CD14-positive monocyte (primary cell): ENCODE data around the gene UGGT1. TPM values are rescaled to one million over a fixed set of nuclear protein-coding genes. Genes with fewer than 3 reads are reported as not detected.

ENCODE experiments used
- DNase-seq, 3 donors: peaks; one replicate each; pipeline ENCODE4 v3.0.0-alpha.2; 2011 to 2022
- H2AFZ ChIP-seq: 2 replicates; pipeline ENCODE4 v1.6.0; 2012; ENCODE audit warnings: mild to moderate bottlenecking, low read depth, low read length, inconsistent platforms; ENCODE audit not compliant: insufficient read depth, poor library complexity, severe bottlenecking
- H3K27ac ChIP-seq, 2 donors: 1 replicate in 1 of 2; 2 replicates in 1 of 2; pipeline ENCODE4 v1.5.1; 2012 to 2013; ENCODE audit warnings: low read length in 2 of 2, control low read depth in 1 of 2, inconsistent platforms in 1 of 2, low read depth in 1 of 2, mild to moderate bottlenecking in 1 of 2
- H3K27me3 ChIP-seq, 2 donors: one replicate each; pipeline versions ENCODE4 v1.6.0 to v1.6.1; 2011 to 2013; ENCODE audit warnings: low read length in 2 of 2; ENCODE audit not compliant: control insufficient read depth in 2 of 2, insufficient read depth in 2 of 2
- H3K36me3 ChIP-seq, 2 donors: replicated peaks in 1 of 2; 1 replicate in 1 of 2; 2 replicates in 1 of 2; pipeline versions ENCODE4 v1.5.1 to v1.6.1; 2012 to 2013; ENCODE audit warnings: low read length in 2 of 2, control low read depth in 1 of 2, inconsistent platforms in 1 of 2, mild to moderate bottlenecking in 1 of 2; ENCODE audit not compliant: insufficient read depth in 2 of 2, control insufficient read depth in 1 of 2
- H3K4me1 ChIP-seq, 2 donors: 1 replicate in 1 of 2; 2 replicates in 1 of 2; pipeline versions ENCODE4 v1.5.1 to v1.6.1; 2012 to 2013; ENCODE audit warnings: low read length in 2 of 2, control low read depth in 1 of 2, inconsistent platforms in 1 of 2, mild to moderate bottlenecking in 1 of 2, moderate library complexity in 1 of 2; ENCODE audit not compliant: insufficient read depth in 2 of 2, control insufficient read depth in 1 of 2
- H3K4me2 ChIP-seq: replicated peaks from 2 replicates; pipeline ENCODE3; 2012; ENCODE audit warnings: low read length, moderate library complexity, mild to moderate bottlenecking; ENCODE audit not compliant: poor library complexity, severe bottlenecking; ENCODE audit errors: extremely low read depth
- H3K4me3 ChIP-seq, 3 experiments: fragments of 200-600 bp in 1 of 3; sonication (generic) in 1 of 3; replicated peaks in 1 of 3; 1 replicate in 2 of 3; 2 replicates in 1 of 3; pipeline ENCODE4 v1.5.1; 2011 to 2013; ENCODE audit warnings: low read length in 3 of 3, mild to moderate bottlenecking in 3 of 3, control low read depth in 2 of 3, low read depth in 2 of 3, inconsistent platforms in 1 of 3, moderate library complexity in 1 of 3
- H3K79me2 ChIP-seq: 2 replicates; pipeline ENCODE4 v1.6.0; 2012; ENCODE audit warnings: mild to moderate bottlenecking, control low read depth, inconsistent platforms, low read length, moderate library complexity; ENCODE audit not compliant: insufficient read depth
- H3K9ac ChIP-seq: 2 replicates; pipeline ENCODE4 v1.6.0; 2017; ENCODE audit warnings: low read length, mild to moderate bottlenecking; ENCODE audit not compliant: insufficient read depth, poor library complexity, severe bottlenecking
- H3K9me3 ChIP-seq, 2 donors: replicated peaks in 1 of 2; 1 replicate in 1 of 2; 2 replicates in 1 of 2; pipeline versions ENCODE4 v1.5.1 to v1.6.1; 2012 to 2013; ENCODE audit warnings: low read length in 2 of 2, control low read depth in 1 of 2; ENCODE audit not compliant: control insufficient read depth in 1 of 2, insufficient read depth in 1 of 2
- H4K20me1 ChIP-seq: 2 replicates; pipeline ENCODE4 v1.6.0; 2012; ENCODE audit warnings: mild to moderate bottlenecking, low read length, control low read depth, moderate library complexity; ENCODE audit not compliant: insufficient read depth
- H3K27ac Mint-ChIP-seq, 7 donors: one replicate each; pipeline ENCODE4 v1.8.0; 2020; ENCODE audit warnings: mild to moderate bottlenecking in 7 of 7, mixed read lengths in 7 of 7, moderate library complexity in 6 of 7, inconsistent platforms in 2 of 7
- H3K27me3 Mint-ChIP-seq, 3 donors: one replicate each; pipeline ENCODE4 v1.8.0; 2021 to 2022; ENCODE audit warnings: low read depth in 3 of 3, mild to moderate bottlenecking in 3 of 3, mixed read lengths in 3 of 3, moderate library complexity in 3 of 3, inconsistent platforms in 1 of 3
- H3K36me3 Mint-ChIP-seq, 2 donors: one replicate each; pipeline ENCODE4 v1.8.0; 2020; ENCODE audit warnings: mixed read lengths in 2 of 2, inconsistent platforms in 1 of 2, mild to moderate bottlenecking in 1 of 2
- H3K4me1 Mint-ChIP-seq: one replicate; pipeline ENCODE4 v1.8.0; 2020; ENCODE audit warnings: mild to moderate bottlenecking, mixed read lengths
- H3K4me3 Mint-ChIP-seq, 2 donors: one replicate each; pipeline ENCODE4 v1.8.0; 2020; ENCODE audit warnings: mild to moderate bottlenecking in 2 of 2, mixed read lengths in 2 of 2, moderate library complexity in 1 of 2
- H3K9me3 Mint-ChIP-seq, 7 donors: one replicate each; pipeline ENCODE4 v1.8.0; 2020 to 2022; ENCODE audit warnings: mixed read lengths in 7 of 7, mild to moderate bottlenecking in 6 of 7, moderate library complexity in 6 of 7, inconsistent platforms in 2 of 7
- CTCF ChIP-seq: fragments of 200-600 bp; IDR thresholded peaks from one replicate; pipeline ENCODE4 v1.8.0; 2022; ENCODE audit warnings: antibody characterized with exemption, mild to moderate bottlenecking
- WGBS: methylation state at CpG from one replicate; pipeline ENCODE4 v1.1.5; 2013; ENCODE audit warnings: missing lambda C conversion rate; ENCODE audit not compliant: insufficient coverage; 5-methylcytosine and 5-hydroxymethylcytosine counted together
- intact Hi-C, 2 donors: fragments of 100-400 bp; cut with micrococcal nuclease; formaldehyde crosslinking; loops; one replicate each; pipeline versions ENCODE4 v1.15.0 to v1.15.1; 2023
- polyA plus RNA-seq, 3 donors: library from polyadenylated mRNA; depleted of rRNA in 1 of 3; unstranded in 2 of 3; stranded (reverse) in 1 of 3; fragments of 300-500 nt in 2 of 3; fragments of >200 nt in 1 of 3; fragmentation: Illumina TruSeq in 2 of 3; gene quantifications; 1 replicate in 2 of 3; 2 replicates in 1 of 3; pipeline ENCODE4 v1.2.3, GENCODE V29; 2012 to 2021

Gene UGGT1
- polyA plus RNA-seq, 3 donors = 8.7 to 15.8 (median 13.8) TPM

DNA sequence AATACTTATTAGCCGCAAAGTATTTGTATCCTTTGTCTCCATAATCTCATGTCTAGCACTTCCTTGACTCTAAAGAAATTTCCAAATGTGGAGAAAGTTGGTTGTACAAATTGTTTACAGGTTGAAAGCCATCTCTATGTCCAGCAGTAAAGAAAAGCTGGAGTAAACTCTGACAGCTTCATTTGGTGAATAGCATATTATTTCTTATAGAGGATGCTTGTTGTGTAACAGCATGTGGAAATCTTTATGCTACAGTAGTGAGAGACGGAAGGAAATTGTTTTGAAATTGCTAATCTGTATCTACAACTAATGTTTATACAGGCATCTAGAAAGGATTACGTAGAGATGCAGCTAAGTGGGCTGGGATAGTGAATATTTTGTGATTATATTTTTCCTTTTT, 78.5 kb downstream of the UGGT1 start:
- Histone ChIP-seq H2AFZ (no peak overlapping the region), H3K27ac (peak overlapping the region; percentile 89 to 92), H4K20me1 (no peaks in the 10 kb centered on the region), H3K9me3 (no peaks in the 10 kb centered on the region), H3K4me3 (peak overlapping the region in 1 of 3 experiments; percentile 34), H3K9ac (peak overlapping the region; percentile 38), H3K4me2 (peak overlapping the region; percentile 56), H3K36me3 (peaks cover 42 to 63% of the 10 kb centered on the region in 2 donors), H3K4me1 (peaks cover 51 to 56% of the 10 kb centered on the region in 2 donors), H3K27me3 (no peaks in the 10 kb centered on the region), H3K79me2 (peaks cover 5% of the 10 kb centered on the region)
- intact Hi-C loops = loop anchor here in 1 of 2 donors (10.0 kb wide), 1 partner anchor 565 kb away; no protein-coding TSS in a partner anchor
- no peak for TF ChIP-seq CTCF
- H3K27me3 Mint-ChIP-seq = peaks cover 0 to 3% (median 0%) of the 10 kb centered on the region in 3 donors
- H3K4me1 Mint-ChIP-seq = peaks cover 44% of the 10 kb centered on the region
- peaks cover 0 to 2% (median 0%) of the 10 kb centered on the region in 7 donors for H3K9me3 Mint-ChIP-seq
- WGBS = no CpG with 5 or more reads among the region's 3 CpGs
- H3K27ac Mint-ChIP-seq = peak overlapping the region; percentile 95 to 99 (median 98)
- peak; percentile 72 to 95 (median 81) for DNase-seq
- H3K36me3 Mint-ChIP-seq = peaks cover 64 to 69% of the 10 kb centered on the region in 2 donors
- H3K4me3 Mint-ChIP-seq = peak overlapping the region in 1 of 2 donors; percentile 15

- Histone ChIP-seq H3K36me3 (peaks cover 44 to 63% of the 10 kb centered on the region in 2 donors), H3K9me3 (no peaks in the 10 kb centered on the region), H3K9ac (peak overlapping the region; percentile 38), H3K4me3 (peak overlapping the region in 1 of 3 experiments; percentile 34), H3K4me2 (peak overlapping the region; percentile 56), H3K27ac (peak overlapping the region; percentile 67 to 92), H2AFZ (no peak overlapping the region), H3K4me1 (peaks cover 51 to 56% of the 10 kb centered on the region in 2 donors), H4K20me1 (no peaks in the 10 kb centered on the region), H3K27me3 (no peaks in the 10 kb centered on the region), H3K79me2 (peaks cover 5% of the 10 kb centered on the region)
- H3K36me3 Mint-ChIP-seq = peaks cover 64 to 69% of the 10 kb centered on the region in 2 donors
- peak overlapping the region; percentile 95 to 99 (median 98) for H3K27ac Mint-ChIP-seq
- peaks cover 0 to 3% (median 0%) of the 10 kb centered on the region in 3 donors for H3K27me3 Mint-ChIP-seq
- intact Hi-C loops = loop anchor here in 1 of 2 donors (10.0 kb wide), 3 partner anchors 145 to 565 kb away; partner anchors contain the start of gene HS6ST1
- peak overlapping the region in 1 of 2 donors; percentile 15 for H3K4me3 Mint-ChIP-seq
- 100% methylated on average over 2 of the region's 4 CpGs for WGBS
- H3K4me1 Mint-ChIP-seq = peaks cover 44% of the 10 kb centered on the region
- DNase-seq = no peak
- no peak for TF ChIP-seq CTCF
- H3K9me3 Mint-ChIP-seq = peaks cover 0 to 2% (median 0%) of the 10 kb centered on the region in 7 donors
Measured at GRCh38 chr2:128169933-128170709, 79.1 kb downstream of the UGGT1 start.
